ENCODE data around the gene TTC28. TPM values are rescaled to one million over a fixed set of nuclear protein-coding genes. Genes with fewer than 3 reads are reported as not detected.
"Not testable (repeated sequence)": the region's sequence is repeated elsewhere in the genome, so short reads cannot be mapped to it uniquely, and the experiment has no call there.

TTC28 gene
- total RNA-seq, 4 donors from 2014 or later = 49.8 to 99.7 (median 79.7) TPM

DNA sequence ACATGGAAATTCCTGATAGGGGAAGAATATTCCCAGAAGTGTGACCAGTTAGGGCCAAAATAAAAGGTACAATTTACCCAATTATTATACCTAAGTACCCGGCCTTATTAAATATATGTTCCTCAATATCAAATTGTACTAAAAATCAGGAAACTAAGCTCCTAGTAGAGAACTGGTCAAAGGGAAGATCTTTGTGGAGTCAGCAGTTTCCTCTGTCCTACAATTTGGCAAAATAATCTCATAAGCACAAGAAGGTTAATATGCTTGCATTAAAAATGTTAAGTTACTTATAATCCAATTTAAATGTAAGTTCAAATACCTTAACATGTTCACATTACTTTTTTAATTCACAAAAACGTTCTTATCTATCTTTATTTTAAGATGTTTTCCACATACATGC lies 10.3 kb downstream of the TTC28 start:
- no peaks in the 10 kb centered on the region for H3K4me1 ChIP-seq
- H3K27me3 ChIP-seq = no peaks in the 10 kb centered on the region
- TF ChIP-seq CTCF (IDR thresholded peaks at IDR 0.05) = no peak
- TF ChIP-seq POLR2A (IDR thresholded peaks at IDR 0.05) = no peak
- no peak overlapping the region for H3K27ac ChIP-seq
- H3K36me3 ChIP-seq = no peaks in the 10 kb centered on the region
- intact Hi-C loops (cut with DNase I) = no loop called here
- WGBS, 2 donors = 74 to 80% methylated on average over 2 of the region's 2 CpGs
- no peaks in the 10 kb centered on the region for H3K9me3 ChIP-seq
- no peak overlapping the region for H3K4me3 ChIP-seq (replicated peaks in 1 of 3)
- DNase-seq = no peak

DNA sequence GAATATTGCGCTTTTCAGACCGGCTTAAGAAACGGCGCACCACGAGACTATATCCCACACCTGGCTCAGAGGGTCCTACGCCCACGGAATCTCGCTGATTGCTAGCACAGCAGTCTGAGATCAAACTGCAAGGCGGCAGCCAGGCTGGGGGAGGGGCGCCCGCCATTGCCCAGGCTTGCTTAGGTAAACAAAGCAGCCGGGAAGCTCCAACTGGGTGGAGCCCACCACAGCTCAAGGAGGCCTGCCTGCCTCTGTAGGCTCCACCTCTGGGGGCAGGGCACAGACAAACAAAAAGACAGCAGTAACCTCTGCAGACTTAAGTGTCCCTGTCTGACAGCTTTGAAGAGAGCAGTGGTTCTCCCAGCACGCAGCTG lies 16.1 kb downstream of the TTC28 start:
- no CpG with 5 or more reads among the region's 13 CpGs for WGBS, 2 donors
- DNase-seq; H3K4me3 ChIP-seq (replicated peaks in 1 of 3); H3K9me3 ChIP-seq; intact Hi-C loops (cut with DNase I); H3K27me3 ChIP-seq; H3K4me1 ChIP-seq; H3K27ac ChIP-seq; H3K36me3 ChIP-seq: not testable (repeated sequence)

DNA sequence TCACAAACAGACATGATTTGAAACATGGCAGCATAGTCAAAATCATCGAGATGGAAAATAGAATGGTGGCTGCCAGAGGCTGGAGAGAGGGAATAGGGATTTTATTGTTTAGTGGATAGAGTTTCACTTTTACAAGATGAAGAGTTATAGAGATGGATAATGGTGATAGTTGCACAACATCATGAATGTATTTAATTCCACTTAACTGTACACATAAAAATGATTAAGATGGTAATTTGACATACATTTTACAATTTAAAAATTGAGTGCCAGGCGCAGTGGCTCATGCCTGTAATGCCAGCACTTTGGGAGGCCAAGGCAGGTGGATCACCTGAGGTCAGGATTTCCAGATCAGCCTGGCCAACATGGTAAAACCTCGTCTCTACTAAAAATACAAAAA lies 21.2 kb downstream of the TTC28 start:
- intact Hi-C loops (cut with DNase I) = no loop called here
- WGBS, 2 donors = 84 to 87% methylated on average over 3 of the region's 3 CpGs
- Histone ChIP-seq H3K4me1 (no peaks in the 10 kb centered on the region), H3K9me3 (no peaks in the 10 kb centered on the region), H3K27ac (no peak overlapping the region), H3K4me3 (replicated peaks in 1 of 3) (no peak overlapping the region), H3K36me3 (no peaks in the 10 kb centered on the region), H3K27me3 (no peaks in the 10 kb centered on the region)
- no peak for TF ChIP-seq CTCF (IDR thresholded peaks at IDR 0.05)
- no peak for TF ChIP-seq POLR2A (IDR thresholded peaks at IDR 0.05)
- DNase-seq = no peak

DNA sequence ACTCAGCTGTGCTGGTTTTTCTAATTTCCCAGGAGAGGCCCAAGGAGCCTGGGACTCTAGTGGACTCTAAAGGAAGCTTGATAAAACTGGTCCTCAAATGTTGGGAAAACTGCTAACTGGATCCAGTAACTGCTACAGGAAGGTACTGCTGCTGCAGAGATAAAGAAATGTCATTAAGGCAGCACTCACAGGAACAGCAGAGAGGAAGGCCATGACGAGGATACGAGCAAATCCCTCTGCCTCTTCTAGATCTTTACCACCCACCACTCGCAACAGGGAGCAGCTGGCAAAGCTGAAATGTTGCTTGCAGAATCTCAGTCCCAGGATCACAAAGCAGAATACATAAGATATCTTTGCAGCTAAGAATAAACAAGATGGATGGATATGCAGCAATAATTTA lies 23.5 kb downstream of the TTC28 start:
- H3K9me3 ChIP-seq = no peaks in the 10 kb centered on the region
- H3K4me1 ChIP-seq = no peaks in the 10 kb centered on the region
- 97 to 98% methylated on average over 3 of the region's 3 CpGs for WGBS, 2 donors
- intact Hi-C loops (cut with DNase I) = no loop called here
- no peaks in the 10 kb centered on the region for H3K36me3 ChIP-seq
- no peak for TF ChIP-seq POLR2A (IDR thresholded peaks at IDR 0.05)
- no peak for TF ChIP-seq CTCF (IDR thresholded peaks at IDR 0.05)
- H3K27me3 ChIP-seq = no peaks in the 10 kb centered on the region
- H3K4me3 ChIP-seq (replicated peaks in 1 of 3) = no peak overlapping the region
- DNase-seq = no peak
- H3K27ac ChIP-seq = no peak overlapping the region

DNA sequence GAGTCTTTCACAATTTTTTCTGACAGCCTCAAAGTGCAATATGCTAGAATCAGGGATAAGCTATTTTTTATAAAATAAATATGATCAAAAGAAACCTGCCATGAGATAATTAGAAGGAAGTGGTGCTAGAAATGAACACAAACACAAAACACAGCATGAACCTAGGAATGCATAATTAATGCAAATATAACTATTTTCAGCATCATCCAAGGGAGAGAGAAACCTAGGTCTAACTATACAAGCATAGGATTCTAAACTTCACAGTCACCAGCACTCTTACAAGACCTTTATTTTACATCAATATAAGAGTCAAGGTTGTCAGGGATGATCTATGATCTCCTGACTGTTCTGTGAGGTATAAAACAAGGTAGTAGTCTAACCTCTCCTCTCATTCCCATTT lies 29.2 kb downstream of the TTC28 start:
- TF ChIP-seq POLR2A (IDR thresholded peaks at IDR 0.05) = no peak
- no peak for TF ChIP-seq CTCF (IDR thresholded peaks at IDR 0.05)
- intact Hi-C loops (cut with DNase I) = no loop called here
- Histone ChIP-seq H3K4me3 (replicated peaks in 1 of 3) (no peak overlapping the region), H3K4me1 (no peaks in the 10 kb centered on the region), H3K27ac (no peak overlapping the region), H3K36me3 (no peaks in the 10 kb centered on the region), H3K27me3 (no peaks in the 10 kb centered on the region), H3K9me3 (no peaks in the 10 kb centered on the region)
- DNase-seq = no peak

- no peak for DNase-seq
- Histone ChIP-seq H3K4me3 (replicated peaks in 1 of 3) (no peak overlapping the region), H3K9me3 (no peaks in the 10 kb centered on the region), H3K27me3 (no peaks in the 10 kb centered on the region), H3K27ac (no peak overlapping the region), H3K36me3 (no peaks in the 10 kb centered on the region), H3K4me1 (no peaks in the 10 kb centered on the region)
- intact Hi-C loops (cut with DNase I) = no loop called here
- TF ChIP-seq CTCF (IDR thresholded peaks at IDR 0.05) (no peak), POLR2A (IDR thresholded peaks at IDR 0.05) (no peak)
- WGBS, 2 donors = 96 to 98% methylated on average over 4 of the region's 4 CpGs
Observed at GRCh38 chr22:28648792-28649191, 30.8 kb downstream of the TTC28 start.

All from thyroid gland (tissue), 4 donors.